Measurements from ENCODE around the gene MARCHF3.
"Not testable (repeated sequence)": the region's sequence is repeated elsewhere in the genome, so short reads cannot be mapped to it uniquely, and the experiment has no call there.

MARCHF3 gene

GRCh38 chr5:127011961-127012644 lies 18.3 kb downstream of the MARCHF3 start:
- DNase-seq: no peak

- peak in 3 of 14 donors; percentile 10 to 92 (median 39) for DNase-seq
Observed at GRCh38 chr5:127011153-127011552, 19.2 kb downstream of the MARCHF3 start.

GRCh38 chr5:127010362-127010761 lies 20.0 kb downstream of the MARCHF3 start:
- DNase-seq: no peak

GRCh38 chr5:127009784-127010183 lies 20.6 kb downstream of the MARCHF3 start:
- DNase-seq: no peak

GRCh38 chr5:127008300-127008975 lies 21.9 kb downstream of the MARCHF3 start:
- DNase-seq: no peak

- DNase-seq: no peak
Observed at GRCh38 chr5:127007522-127007921, 22.8 kb downstream of the MARCHF3 start.

GRCh38 chr5:127006744-127007143 lies 23.6 kb downstream of the MARCHF3 start:
- DNase-seq: no peak

GRCh38 chr5:127005282-127005681 lies 25.1 kb downstream of the MARCHF3 start:
- not testable (repeated sequence) for DNase-seq

GRCh38 chr5:127004721-127005120 lies 25.6 kb downstream of the MARCHF3 start:
- no peak for DNase-seq

GRCh38 chr5:127003798-127004495 lies 26.4 kb downstream of the MARCHF3 start:
- DNase-seq: no peak

- DNase-seq: no peak
Observed at GRCh38 chr5:127002390-127002789, 28.0 kb downstream of the MARCHF3 start.

- no peak for DNase-seq
Observed at GRCh38 chr5:127001621-127002296, 28.6 kb downstream of the MARCHF3 start.

- DNase-seq: peak in 1 of 14 donors; percentile 17
Observed at GRCh38 chr5:126998895-126999570, 31.3 kb downstream of the MARCHF3 start.

- DNase-seq: peak in 3 of 14 donors; percentile 12 to 78 (median 30)
Observed at GRCh38 chr5:126998201-126998631, 32.1 kb downstream of the MARCHF3 start.

GRCh38 chr5:126995689-126996088 lies 34.7 kb downstream of the MARCHF3 start:
- DNase-seq: no peak

GRCh38 chr5:126995039-126995438 lies 35.3 kb downstream of the MARCHF3 start:
- no peak for DNase-seq

- DNase-seq: no peak
Observed at GRCh38 chr5:126994485-126994884, 35.9 kb downstream of the MARCHF3 start.

GRCh38 chr5:126988021-126988569 lies 42.3 kb downstream of the MARCHF3 start:
- DNase-seq: no peak

- no peak for DNase-seq
Observed at GRCh38 chr5:126987271-126987899, 43.0 kb downstream of the MARCHF3 start.

- DNase-seq: no peak
Observed at GRCh38 chr5:126984632-126985031, 45.7 kb downstream of the MARCHF3 start.

GRCh38 chr5:126983874-126984266 lies 46.5 kb downstream of the MARCHF3 start:
- DNase-seq: no peak

All from C1 segment of cervical spinal cord (tissue), 14 donors.